Measurements from ENCODE around the gene CEP76. TPM values are rescaled to one million over a fixed set of nuclear protein-coding genes. Genes with fewer than 3 reads are reported as not detected.
"Not testable (repeated sequence)": the region's sequence is repeated elsewhere in the genome, so short reads cannot be mapped to it uniquely, and the experiment has no call there.

Gene CEP76
- total RNA-seq, 1 donor from 2014 or later, result 6.8 TPM

GRCh38 chr18:12652861-12653401 lies 49.6 kb downstream of the CEP76 start:
- Mint-ChIP-seq H3K27ac (ENCODE audit: unreplicated experiment) (peak overlapping the region; percentile 74), H3K4me3 (ENCODE audit: unreplicated experiment) (no peak overlapping the region), H3K9me3 (ENCODE audit: low read depth) (no peaks in the 10 kb centered on the region), H3K4me1 (ENCODE audit: low read depth) (peaks cover 61% of the 10 kb centered on the region), H3K36me3 (ENCODE audit: low read depth) (no peaks in the 10 kb centered on the region), H3K27me3 (ENCODE audit: low read depth) (no peaks in the 10 kb centered on the region)
- DNase-seq (ENCODE audit: low spot score), result no peak
- TF ChIP-seq CTCF (IDR thresholded peaks at IDR 0.05), result no peak

DNA sequence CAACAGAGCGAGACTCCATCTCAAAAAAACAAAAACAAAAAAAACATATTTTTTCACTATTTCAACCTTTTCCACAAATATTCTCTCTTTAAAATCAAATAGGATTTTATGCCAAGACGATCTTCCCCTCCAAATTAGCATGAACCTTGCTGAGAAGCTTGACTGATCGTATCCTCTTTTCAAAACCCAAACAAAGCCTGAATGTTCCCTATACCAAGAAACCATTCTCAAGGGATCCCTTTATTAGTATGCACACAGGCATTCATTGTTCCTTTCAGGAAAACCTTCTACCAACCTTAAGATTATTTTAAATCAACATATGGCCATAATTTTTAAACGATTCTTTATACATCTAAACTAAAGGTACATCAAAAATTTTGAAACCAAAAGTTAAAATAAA lies 50.9 kb downstream of the CEP76 start:
- no peak for DNase-seq (ENCODE audit: low spot score)
- Mint-ChIP-seq H3K36me3 (ENCODE audit: low read depth) (no peaks in the 10 kb centered on the region), H3K27me3 (ENCODE audit: low read depth) (no peaks in the 10 kb centered on the region), H3K4me3 (ENCODE audit: unreplicated experiment) (peak overlapping the region; percentile 38), H3K4me1 (ENCODE audit: low read depth) (peaks cover 62% of the 10 kb centered on the region), H3K9me3 (ENCODE audit: low read depth) (no peaks in the 10 kb centered on the region), H3K27ac (ENCODE audit: unreplicated experiment) (peak overlapping the region; percentile 74)
- TF ChIP-seq CTCF (IDR thresholded peaks at IDR 0.05), result no peak

DNA sequence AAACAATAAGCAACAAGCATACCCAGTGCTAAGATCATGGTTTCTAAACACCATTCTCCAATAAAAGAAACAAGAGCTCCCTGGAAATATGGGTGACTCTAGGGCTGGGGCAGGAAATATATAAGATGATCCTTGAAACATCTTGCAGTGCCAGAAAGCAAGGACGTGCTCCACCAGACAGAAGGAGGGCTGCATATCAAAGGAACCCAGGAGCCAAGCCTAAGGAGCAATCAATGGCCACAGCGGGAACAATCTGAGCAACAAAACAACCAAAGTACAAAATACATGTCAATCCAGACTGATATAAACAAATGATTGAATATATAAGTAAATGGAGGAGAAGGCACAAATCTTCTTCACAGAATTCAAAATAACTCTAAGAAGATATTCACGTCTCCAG lies 54.8 kb downstream of the CEP76 start:
- H3K27ac Mint-ChIP-seq (ENCODE audit: unreplicated experiment), result peak overlapping the region; percentile 49
- no peaks in the 10 kb centered on the region for H3K9me3 Mint-ChIP-seq (ENCODE audit: low read depth)
- no peaks in the 10 kb centered on the region for H3K27me3 Mint-ChIP-seq (ENCODE audit: low read depth)
- H3K4me3 Mint-ChIP-seq (ENCODE audit: unreplicated experiment), result no peak overlapping the region
- no peak for TF ChIP-seq CTCF (IDR thresholded peaks at IDR 0.05)
- no peak for DNase-seq (ENCODE audit: low spot score)
- H3K4me1 Mint-ChIP-seq (ENCODE audit: low read depth), result peaks cover 65% of the 10 kb centered on the region
- no peaks in the 10 kb centered on the region for H3K36me3 Mint-ChIP-seq (ENCODE audit: low read depth)

- H3K27ac Mint-ChIP-seq (ENCODE audit: unreplicated experiment), result peak overlapping the region; percentile 93
- no peaks in the 10 kb centered on the region for H3K9me3 Mint-ChIP-seq (ENCODE audit: low read depth)
- peak overlapping the region; percentile 8 for H3K4me3 Mint-ChIP-seq (ENCODE audit: unreplicated experiment)
- H3K4me1 Mint-ChIP-seq (ENCODE audit: low read depth), result peaks cover 59% of the 10 kb centered on the region
- no peaks in the 10 kb centered on the region for H3K36me3 Mint-ChIP-seq (ENCODE audit: low read depth)
- no peak for DNase-seq (ENCODE audit: low spot score)
- H3K27me3 Mint-ChIP-seq (ENCODE audit: low read depth), result no peaks in the 10 kb centered on the region
- no peak for TF ChIP-seq CTCF (IDR thresholded peaks at IDR 0.05)
These were observed 56.7 kb downstream of the CEP76 start for GRCh38 chr18:12645751-12646203.

DNA sequence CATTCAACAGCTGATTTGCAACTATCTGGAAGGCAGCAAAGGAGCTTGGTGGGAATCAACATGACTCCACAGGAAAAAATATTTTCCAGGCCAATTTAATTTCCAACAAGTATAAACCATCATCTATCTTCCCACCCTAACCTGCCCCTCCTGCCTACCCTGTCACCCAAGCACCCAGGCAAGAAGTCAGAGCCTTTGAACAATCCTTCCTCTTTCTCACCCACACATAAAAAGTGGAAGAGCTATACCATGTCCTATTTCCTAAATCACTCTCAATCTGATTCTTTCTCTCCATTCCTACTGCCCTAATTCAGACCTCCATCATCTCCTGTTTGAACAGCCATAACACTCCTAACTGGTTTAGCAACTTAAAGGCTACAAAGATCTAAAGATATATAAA lies 57.3 kb downstream of the CEP76 start:
- TF ChIP-seq CTCF (IDR thresholded peaks at IDR 0.05), result no peak
- DNase-seq (ENCODE audit: low spot score), result no peak
- peak overlapping the region; percentile 93 for H3K27ac Mint-ChIP-seq (ENCODE audit: unreplicated experiment)
- H3K27me3 Mint-ChIP-seq (ENCODE audit: low read depth), result no peaks in the 10 kb centered on the region
- peak overlapping the region; percentile 8 for H3K4me3 Mint-ChIP-seq (ENCODE audit: unreplicated experiment)
- H3K4me1 Mint-ChIP-seq (ENCODE audit: low read depth), result peaks cover 63% of the 10 kb centered on the region
- no peaks in the 10 kb centered on the region for H3K36me3 Mint-ChIP-seq (ENCODE audit: low read depth)
- H3K9me3 Mint-ChIP-seq (ENCODE audit: low read depth), result no peaks in the 10 kb centered on the region

DNA sequence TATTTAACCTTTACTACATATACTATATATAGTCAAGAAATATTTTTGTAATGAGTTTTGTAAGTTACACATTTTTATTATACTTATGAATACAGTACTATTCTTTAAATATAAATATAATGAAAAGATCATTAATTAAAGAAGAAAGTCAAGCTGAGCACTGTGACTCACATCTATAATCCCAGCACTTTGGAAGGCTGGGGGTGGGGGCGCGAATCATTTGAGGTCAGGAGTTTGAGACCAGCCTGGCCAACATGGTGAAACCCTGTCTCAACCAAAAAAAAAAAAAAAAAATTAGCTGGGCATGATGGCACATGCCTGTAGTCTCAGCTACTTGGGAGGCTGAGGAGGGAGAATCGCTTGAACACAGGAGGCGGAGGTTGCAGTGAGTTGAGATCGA lies 58.8 kb downstream of the CEP76 start:
- H3K9me3 Mint-ChIP-seq (ENCODE audit: low read depth); H3K36me3 Mint-ChIP-seq (ENCODE audit: low read depth); H3K4me3 Mint-ChIP-seq (ENCODE audit: unreplicated experiment); H3K27me3 Mint-ChIP-seq (ENCODE audit: low read depth); DNase-seq (ENCODE audit: low spot score): not testable (repeated sequence)
- Mint-ChIP-seq H3K27ac (ENCODE audit: unreplicated experiment) (peak overlapping the region; percentile 32), H3K4me1 (ENCODE audit: low read depth) (peaks cover 69% of the 10 kb centered on the region)

Data from chondrocyte (in vitro differentiated cells).